ENCODE results near the gene CFLAR. TPM values are rescaled to one million over a fixed set of nuclear protein-coding genes. Genes with fewer than 3 reads are reported as not detected.

Gene CFLAR
- total and polyA plus RNA-seq, 9 of the 15 experiments (the other 6 are each of a cell fraction or from before 2014, with no cell fraction given) = 27.5 to 102 (median 54.0) TPM

DNA sequence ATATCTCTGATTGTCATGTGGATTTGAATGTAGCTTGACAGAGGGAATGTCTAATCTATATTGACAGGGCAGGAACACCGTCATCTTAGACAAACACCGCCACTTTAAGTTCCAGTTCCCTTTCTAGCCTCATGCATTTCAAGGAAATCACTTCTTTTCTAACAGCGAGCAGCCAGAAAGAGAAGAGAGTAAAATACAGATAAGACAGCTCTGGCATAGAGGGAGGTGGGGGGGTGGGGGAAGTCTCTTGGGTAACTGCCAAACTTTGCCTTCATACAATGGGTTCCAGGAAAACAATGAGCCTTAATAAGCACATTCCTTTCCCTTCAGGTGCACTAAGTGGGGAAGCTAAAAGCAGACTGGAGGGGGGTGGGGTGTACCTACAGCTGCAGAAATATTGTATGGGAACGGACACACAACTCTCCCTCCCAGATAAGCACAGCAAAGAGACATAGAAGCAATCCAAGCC is 104.2 kb downstream of the CFLAR start (continued):
- TF ChIP-seq TCF7L2 (IDR thresholded peaks at IDR 0.05; ENCODE audit: low read depth, low read length) (no peak), GATA2 (CRISPR knock-in tag; IDR thresholded peaks at IDR 0.05) (0 out of 2 replicates have a peak, but pooled peaks have one; percentile 25), XRCC3 (IDR thresholded peaks at IDR 0.05) (no peak), RBM39 (optimal IDR thresholded peaks at IDR 0.05; ENCODE audit: low read depth, low read length) (no peak), BRD4 (IDR thresholded peaks at IDR 0.05) (no peak), TAF7 (tag; IDR thresholded peaks at IDR 0.05) (no peak), POU5F1 (IDR thresholded peaks at IDR 0.05; ENCODE audit: borderline replicate concordance, low read depth, low read length, partially characterized antibody) (no peak), JUN (IDR thresholded peaks at IDR 0.05; ENCODE audit: borderline replicate concordance, low read depth, low read length) (no peak), JUN (CRISPR knock-in tag; IDR thresholded peaks at IDR 0.05; ENCODE audit: borderline replicate concordance) (no peak), RHOXF2B (CRISPR knock-in tag; conservative IDR thresholded peaks at IDR 0.05) (no peak), SMARCC2 (IDR thresholded peaks at IDR 0.05; ENCODE audit: low read depth) (peak; percentile 58; the same call in 1 of the 2 replicates), SMARCE1 (IDR thresholded peaks at IDR 0.05) (peak; percentile 58), ZBTB8A (IDR thresholded peaks at IDR 0.05; ENCODE audit: partially characterized antibody) (no peak), PPARD (CRISPR knock-in tag; IDR thresholded peaks at IDR 0.05) (no peak), NFIC (IDR thresholded peaks at IDR 0.05) (peak; percentile 96), FOXK2 (conservative IDR thresholded peaks at IDR 0.05 in 1 of 2, IDR thresholded peaks at IDR 0.05 in 1 of 2; ENCODE audit: low read depth in 2 of 2) (no peak)
- TF ChIP-seq, protein P1, sequence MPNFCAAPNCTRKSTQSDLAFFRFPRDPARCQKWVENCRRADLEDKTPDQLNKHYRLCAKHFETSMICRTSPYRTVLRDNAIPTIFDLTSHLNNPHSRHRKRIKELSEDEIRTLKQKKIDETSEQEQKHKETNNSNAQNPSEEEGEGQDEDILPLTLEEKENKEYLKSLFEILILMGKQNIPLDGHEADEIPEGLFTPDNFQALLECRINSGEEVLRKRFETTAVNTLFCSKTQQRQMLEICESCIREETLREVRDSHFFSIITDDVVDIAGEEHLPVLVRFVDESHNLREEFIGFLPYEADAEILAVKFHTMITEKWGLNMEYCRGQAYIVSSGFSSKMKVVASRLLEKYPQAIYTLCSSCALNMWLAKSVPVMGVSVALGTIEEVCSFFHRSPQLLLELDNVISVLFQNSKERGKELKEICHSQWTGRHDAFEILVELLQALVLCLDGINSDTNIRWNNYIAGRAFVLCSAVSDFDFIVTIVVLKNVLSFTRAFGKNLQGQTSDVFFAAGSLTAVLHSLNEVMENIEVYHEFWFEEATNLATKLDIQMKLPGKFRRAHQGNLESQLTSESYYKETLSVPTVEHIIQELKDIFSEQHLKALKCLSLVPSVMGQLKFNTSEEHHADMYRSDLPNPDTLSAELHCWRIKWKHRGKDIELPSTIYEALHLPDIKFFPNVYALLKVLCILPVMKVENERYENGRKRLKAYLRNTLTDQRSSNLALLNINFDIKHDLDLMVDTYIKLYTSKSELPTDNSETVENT (CRISPR knock-in tag; IDR thresholded peaks at IDR 0.05) = no peak
- TF ChIP-seq, protein P2, sequence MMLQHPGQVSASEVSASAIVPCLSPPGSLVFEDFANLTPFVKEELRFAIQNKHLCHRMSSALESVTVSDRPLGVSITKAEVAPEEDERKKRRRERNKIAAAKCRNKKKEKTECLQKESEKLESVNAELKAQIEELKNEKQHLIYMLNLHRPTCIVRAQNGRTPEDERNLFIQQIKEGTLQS (IDR thresholded peaks at IDR 0.05) = peak; percentile 23; the same call in 1 of the 2 replicates
- TF ChIP-seq, protein P2 (CRISPR knock-in tag; conservative IDR thresholded peaks at IDR 0.05) = no peak
- TF ChIP-seq, protein P3, sequence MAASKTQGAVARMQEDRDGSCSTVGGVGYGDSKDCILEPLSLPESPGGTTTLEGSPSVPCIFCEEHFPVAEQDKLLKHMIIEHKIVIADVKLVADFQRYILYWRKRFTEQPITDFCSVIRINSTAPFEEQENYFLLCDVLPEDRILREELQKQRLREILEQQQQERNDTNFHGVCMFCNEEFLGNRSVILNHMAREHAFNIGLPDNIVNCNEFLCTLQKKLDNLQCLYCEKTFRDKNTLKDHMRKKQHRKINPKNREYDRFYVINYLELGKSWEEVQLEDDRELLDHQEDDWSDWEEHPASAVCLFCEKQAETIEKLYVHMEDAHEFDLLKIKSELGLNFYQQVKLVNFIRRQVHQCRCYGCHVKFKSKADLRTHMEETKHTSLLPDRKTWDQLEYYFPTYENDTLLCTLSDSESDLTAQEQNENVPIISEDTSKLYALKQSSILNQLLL (CRISPR knock-in tag; IDR thresholded peaks at IDR 0.05; ENCODE audit: borderline replicate concordance) = no peak
- TF ChIP-seq, protein P4, sequence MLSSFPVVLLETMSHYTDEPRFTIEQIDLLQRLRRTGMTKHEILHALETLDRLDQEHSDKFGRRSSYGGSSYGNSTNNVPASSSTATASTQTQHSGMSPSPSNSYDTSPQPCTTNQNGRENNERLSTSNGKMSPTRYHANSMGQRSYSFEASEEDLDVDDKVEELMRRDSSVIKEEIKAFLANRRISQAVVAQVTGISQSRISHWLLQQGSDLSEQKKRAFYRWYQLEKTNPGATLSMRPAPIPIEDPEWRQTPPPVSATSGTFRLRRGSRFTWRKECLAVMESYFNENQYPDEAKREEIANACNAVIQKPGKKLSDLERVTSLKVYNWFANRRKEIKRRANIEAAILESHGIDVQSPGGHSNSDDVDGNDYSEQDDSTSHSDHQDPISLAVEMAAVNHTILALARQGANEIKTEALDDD (IDR thresholded peaks at IDR 0.05) = no peak
- TF ChIP-seq, protein P5, sequence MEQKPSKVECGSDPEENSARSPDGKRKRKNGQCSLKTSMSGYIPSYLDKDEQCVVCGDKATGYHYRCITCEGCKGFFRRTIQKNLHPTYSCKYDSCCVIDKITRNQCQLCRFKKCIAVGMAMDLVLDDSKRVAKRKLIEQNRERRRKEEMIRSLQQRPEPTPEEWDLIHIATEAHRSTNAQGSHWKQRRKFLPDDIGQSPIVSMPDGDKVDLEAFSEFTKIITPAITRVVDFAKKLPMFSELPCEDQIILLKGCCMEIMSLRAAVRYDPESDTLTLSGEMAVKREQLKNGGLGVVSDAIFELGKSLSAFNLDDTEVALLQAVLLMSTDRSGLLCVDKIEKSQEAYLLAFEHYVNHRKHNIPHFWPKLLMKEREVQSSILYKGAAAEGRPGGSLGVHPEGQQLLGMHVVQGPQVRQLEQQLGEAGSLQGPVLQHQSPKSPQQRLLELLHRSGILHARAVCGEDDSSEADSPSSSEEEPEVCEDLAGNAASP (IDR thresholded peaks at IDR 0.05) = no peak

All from K562 (cell line).